GM12864 (cell line): Measurements from ENCODE around the gene ARRDC5.
"Not testable (repeated sequence)": the region's sequence is repeated elsewhere in the genome, so short reads cannot be mapped to it uniquely, and the experiment has no call there.

Source experiments
- DNase-seq: peaks from one replicate; pipeline ENCODE4 v3.0.0-alpha.2; 2011; ENCODE audit warnings: low read depth
- H3K4me3 ChIP-seq: 2 replicates; pipeline ENCODE4 v1.5.1; 2011; ENCODE audit warnings: mild to moderate bottlenecking, low read depth, low read length, control low read depth
- TF ChIP-seq, protein P1 (sequence below): IDR thresholded peaks from 2 replicates; pipeline ENCODE4 v1.5.1; 2011; ENCODE audit warnings: low read depth, mild to moderate bottlenecking, moderate library complexity, low read length, control low read depth, inconsistent platforms; ENCODE audit errors: missing control alignments

The ARRDC5 gene

DNA sequence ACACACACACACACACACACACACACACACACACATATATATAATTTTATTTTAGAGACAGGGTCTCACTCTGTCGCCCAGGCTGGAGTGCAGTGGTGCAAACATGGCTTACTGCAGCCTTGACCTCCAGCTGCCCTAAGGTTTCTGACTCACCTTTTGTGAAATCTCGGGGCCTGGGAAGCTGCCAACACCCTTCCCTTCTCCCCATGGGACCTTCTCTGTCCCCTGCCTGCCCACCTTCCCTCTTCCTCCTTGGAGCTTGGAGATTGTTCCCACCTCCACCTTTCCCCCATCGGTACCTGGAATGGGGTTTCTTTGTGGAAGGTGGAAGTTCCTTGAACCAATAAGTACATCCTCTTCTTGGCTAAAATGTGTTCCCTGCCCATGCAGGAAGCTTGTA lies 6.3 kb downstream of the ARRDC5 start:
- TF ChIP-seq, protein P1, sequence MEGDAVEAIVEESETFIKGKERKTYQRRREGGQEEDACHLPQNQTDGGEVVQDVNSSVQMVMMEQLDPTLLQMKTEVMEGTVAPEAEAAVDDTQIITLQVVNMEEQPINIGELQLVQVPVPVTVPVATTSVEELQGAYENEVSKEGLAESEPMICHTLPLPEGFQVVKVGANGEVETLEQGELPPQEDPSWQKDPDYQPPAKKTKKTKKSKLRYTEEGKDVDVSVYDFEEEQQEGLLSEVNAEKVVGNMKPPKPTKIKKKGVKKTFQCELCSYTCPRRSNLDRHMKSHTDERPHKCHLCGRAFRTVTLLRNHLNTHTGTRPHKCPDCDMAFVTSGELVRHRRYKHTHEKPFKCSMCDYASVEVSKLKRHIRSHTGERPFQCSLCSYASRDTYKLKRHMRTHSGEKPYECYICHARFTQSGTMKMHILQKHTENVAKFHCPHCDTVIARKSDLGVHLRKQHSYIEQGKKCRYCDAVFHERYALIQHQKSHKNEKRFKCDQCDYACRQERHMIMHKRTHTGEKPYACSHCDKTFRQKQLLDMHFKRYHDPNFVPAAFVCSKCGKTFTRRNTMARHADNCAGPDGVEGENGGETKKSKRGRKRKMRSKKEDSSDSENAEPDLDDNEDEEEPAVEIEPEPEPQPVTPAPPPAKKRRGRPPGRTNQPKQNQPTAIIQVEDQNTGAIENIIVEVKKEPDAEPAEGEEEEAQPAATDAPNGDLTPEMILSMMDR = no peak
- no peak for DNase-seq
- H3K4me3 ChIP-seq = no peak overlapping the region

DNA sequence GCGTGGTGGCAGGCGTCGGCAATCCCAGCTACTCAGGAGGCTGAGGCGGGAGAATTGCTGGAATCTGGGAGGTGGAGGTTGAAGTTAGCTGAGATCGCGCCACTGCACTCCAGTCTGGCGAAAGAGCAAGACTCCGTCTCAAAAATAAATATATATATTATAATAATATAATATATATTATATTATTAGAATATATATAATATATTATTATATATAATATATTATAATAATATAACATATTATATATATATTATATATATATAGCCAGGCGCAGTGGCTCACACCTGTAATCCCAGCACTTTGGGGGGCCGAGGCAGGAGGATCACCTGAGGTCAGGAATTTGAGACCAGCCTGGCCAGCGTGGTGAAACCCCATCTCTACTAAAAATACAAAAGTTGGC lies 9.7 kb downstream of the ARRDC5 start:
- not testable (repeated sequence) for H3K4me3 ChIP-seq, DNase-seq

DNA sequence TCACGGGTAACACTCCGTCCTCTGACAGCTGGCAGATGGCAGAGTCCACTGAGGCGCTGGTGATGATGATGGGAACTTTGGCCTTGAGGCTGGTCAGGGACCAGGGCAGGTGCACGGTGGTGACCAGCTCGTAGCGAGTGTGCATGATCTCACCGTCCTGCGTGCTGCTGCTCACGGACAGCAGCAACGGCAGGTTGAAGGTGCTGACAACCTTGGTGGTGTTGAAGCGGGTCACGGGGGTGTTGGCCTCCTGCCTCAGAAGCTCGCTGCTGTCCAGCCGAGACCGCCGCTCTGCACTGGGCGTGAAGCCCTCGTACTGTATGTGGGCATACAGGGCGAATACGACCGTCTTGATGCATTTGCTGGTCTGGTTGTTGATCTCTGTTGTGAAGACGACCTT lies 11.6 kb downstream of the ARRDC5 start:
- H3K4me3 ChIP-seq = no peak overlapping the region
- no peak for DNase-seq
- TF ChIP-seq, protein P1 = no peak

DNA sequence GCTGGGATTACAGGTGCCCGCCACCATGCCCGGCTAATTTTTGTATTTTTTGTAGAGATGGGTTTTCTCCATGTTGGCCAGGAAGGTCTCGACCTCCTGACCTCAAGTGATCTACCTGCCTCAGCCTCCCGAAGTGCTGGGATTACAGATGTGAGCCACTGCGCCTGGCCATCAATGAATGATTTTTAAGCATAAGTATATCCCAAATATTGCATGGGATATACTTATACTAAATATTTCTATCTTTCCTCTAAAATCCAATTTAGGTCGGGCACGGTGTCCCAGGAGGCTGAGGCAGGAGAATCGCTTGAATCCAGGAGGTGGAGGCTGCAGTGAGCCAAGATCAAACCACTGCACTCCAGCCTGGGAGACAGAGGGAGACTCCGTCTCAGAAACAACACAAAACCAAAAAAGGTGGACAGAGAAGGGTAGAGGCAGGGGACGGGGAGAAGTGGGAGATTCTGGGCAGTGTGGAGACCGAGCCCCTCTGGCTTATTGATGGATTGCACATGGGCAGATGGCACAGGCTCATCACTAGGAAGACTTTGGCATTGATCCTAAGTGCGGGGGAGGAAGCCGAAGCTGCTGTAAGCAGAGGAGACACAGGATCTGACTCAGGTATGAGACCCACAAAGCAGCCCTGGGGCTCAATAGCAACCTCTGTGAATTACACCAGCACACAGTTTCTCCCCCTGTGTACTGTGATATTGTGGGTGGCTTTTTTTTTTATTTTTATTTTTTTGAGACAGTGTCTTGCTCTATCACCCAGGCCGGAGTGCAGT lies 13.5 kb downstream of the ARRDC5 start:
- TF ChIP-seq, protein P1 = no peak
- DNase-seq = no peak
- no peak overlapping the region for H3K4me3 ChIP-seq

DNA sequence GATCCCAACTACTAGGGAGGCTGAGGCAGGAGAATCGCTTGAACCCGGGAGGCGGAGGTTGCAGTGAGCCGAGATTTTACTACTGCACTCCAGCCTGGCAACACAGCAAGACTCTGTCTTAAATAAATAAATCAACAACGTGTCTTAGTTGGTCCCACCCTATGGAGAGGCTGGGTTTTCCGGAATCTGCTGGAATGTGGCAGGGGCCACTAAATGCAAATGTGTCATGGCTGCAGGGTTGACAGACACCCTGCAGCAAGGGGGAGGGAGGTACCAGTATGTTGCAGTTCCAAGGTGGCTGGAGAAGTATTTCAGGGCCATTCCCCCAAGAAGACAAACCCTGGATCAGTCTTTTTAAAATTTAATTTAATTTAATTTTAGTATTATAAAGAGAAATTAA lies 14.9 kb downstream of the ARRDC5 start:
- not testable (repeated sequence) for H3K4me3 ChIP-seq, DNase-seq

DNA sequence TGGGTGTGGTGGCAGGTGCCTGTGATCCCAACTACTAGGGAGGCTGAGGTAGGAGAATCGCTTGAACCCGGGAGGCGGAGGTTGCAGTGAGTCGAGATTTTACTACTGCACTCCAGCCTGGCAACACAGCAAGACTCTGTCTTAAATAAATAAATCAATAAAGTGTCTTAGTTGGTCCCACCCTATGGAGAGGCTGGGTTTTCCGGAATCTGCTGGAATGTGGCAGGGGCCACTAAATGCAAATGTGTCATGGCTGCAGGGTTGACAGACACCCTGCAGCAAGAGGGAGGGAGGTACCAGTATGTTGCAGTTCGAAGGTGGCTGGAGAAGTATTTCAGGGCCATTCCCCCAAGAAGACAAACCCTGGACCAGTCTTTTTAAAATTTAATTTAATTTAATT lies 17.7 kb downstream of the ARRDC5 start:
- H3K4me3 ChIP-seq, DNase-seq: not testable (repeated sequence)

DNA sequence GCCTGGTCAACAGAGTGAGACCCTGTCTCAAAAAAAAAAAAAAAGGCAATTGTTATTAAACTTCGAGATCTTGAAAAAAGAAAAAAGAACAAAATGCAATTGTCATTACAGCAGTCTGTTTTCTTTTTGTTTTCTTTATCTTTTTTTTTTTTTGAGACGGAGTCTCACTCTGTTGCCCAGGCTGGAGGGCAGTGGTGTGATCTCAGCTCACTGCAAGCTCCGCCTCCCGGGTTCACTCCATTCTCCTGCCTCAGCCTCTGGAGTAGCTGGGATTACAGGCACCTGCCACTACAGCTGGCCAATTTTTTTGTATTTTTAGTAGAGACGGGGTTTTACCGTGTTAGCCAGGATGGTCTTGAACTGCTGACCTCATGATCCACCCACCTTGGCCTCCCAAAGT lies 19.8 kb downstream of the ARRDC5 start:
- DNase-seq, H3K4me3 ChIP-seq: not testable (repeated sequence)

DNA sequence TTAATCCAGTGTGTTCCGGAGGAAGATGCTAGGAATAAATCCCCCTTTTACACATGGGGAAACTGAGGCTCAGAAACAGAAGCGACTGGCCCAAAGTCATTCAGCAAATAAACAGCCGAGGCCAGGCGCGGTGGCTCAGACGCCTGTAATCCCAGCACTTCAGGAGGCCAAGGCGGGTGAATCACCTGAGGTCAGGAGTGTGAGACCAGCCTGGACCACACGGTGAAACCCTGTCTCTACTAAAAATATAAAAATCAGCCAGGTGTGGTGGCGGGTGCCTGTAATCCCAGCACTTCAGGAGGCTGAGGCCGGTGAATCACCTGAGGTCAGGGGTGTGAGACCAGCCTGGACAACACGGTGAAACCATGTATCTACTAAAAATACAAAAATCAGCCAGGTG lies 23.7 kb downstream of the ARRDC5 start:
- no peak overlapping the region for H3K4me3 ChIP-seq
- no peak for DNase-seq

DNA sequence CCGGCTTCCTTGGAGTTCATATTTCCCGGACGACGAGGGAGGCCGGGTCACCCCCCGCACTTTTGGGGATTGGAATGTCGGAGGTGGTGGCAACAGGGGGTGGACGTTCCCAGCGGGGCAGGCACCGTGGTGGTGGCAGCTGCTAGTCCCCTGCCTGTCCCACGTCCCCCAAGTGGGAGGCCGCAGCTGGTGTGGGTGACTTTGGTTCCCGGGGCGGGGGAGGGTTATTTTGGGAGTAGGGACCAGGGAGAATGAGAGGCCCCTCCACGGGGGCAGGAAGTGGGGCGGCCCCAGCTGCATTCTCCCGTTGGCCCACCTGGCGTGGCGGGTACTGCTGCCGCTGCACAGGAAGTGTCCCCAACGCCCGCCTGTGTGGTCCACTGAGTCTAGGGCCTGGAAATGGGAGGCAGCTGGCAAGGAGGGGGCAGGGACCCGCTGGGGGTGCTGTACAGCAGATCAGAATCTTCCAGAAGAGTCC lies 24.2 kb downstream of the ARRDC5 start:
- no peak overlapping the region for H3K4me3 ChIP-seq
- TF ChIP-seq, protein P1 = no peak
- no peak for DNase-seq

More for the DNA sequence above, 23.7 kb downstream of the ARRDC5 start:
- TF ChIP-seq, protein P1 = no peak
